ENCODE results near the gene VRK2.

VRK2 gene

GRCh38 chr2:58197894-58198293 lies 151.3 kb downstream of the VRK2 start:
- Histone ChIP-seq H3K4me2 (ENCODE audit: low read depth, low read length, poor library complexity, severe bottlenecking) (no peak overlapping the region), H2AFZ (ENCODE audit: low read depth, low read length, severe bottlenecking) (no peak overlapping the region), H3K4me3 (ENCODE audit: insufficient read depth, low read length, poor library complexity, severe bottlenecking) (no peak overlapping the region), H3K27me3 (ENCODE audit: low read length) (no peaks in the 10 kb centered on the region), H3F3A (ENCODE audit: insufficient read depth) (peaks cover 3% of the 10 kb centered on the region; the same call in 1 of the 2 replicates), H3K36me3 (ENCODE audit: low read length) (peaks cover 32% of the 10 kb centered on the region), H3K9ac (ENCODE audit: low read length) (no peak overlapping the region), H4K20me1 (ENCODE audit: low read depth, low read length) (no peaks in the 10 kb centered on the region), H3K9me2 (replicated peaks; ENCODE audit: insufficient read depth, low read length) (no peaks in the 10 kb centered on the region), H3K79me2 (ENCODE audit: insufficient read depth, low read length) (no peaks in the 10 kb centered on the region), H3K27ac (ENCODE audit: low read depth, low read length) (no peak overlapping the region), H3K9me3 (ENCODE audit: insufficient read depth, low read length) (no peaks in the 10 kb centered on the region)
- TF ChIP-seq EZH2phosphoT487 (conservative IDR thresholded peaks at IDR 0.05; ENCODE audit: low read length) (no peak), CTCF (IDR thresholded peaks at IDR 0.05; ENCODE audit: insufficient read depth, low read length, poor library complexity, severe bottlenecking) (no peak)

GRCh38 chr2:58202404-58202803 lies 155.8 kb downstream of the VRK2 start:
- Histone ChIP-seq H3K9ac (ENCODE audit: low read length) (no peak overlapping the region), H3K27ac (ENCODE audit: low read depth, low read length) (no peak overlapping the region), H3K4me3 (ENCODE audit: insufficient read depth, low read length, poor library complexity, severe bottlenecking) (no peak overlapping the region), H3K36me3 (ENCODE audit: low read length) (peaks cover 27% of the 10 kb centered on the region), H3K4me2 (ENCODE audit: low read depth, low read length, poor library complexity, severe bottlenecking) (no peak overlapping the region), H2AFZ (ENCODE audit: low read depth, low read length, severe bottlenecking) (no peak overlapping the region), H3F3A (ENCODE audit: insufficient read depth) (no peaks in the 10 kb centered on the region), H3K9me2 (replicated peaks; ENCODE audit: insufficient read depth, low read length) (no peaks in the 10 kb centered on the region), H3K79me2 (ENCODE audit: insufficient read depth, low read length) (no peaks in the 10 kb centered on the region), H3K9me3 (ENCODE audit: insufficient read depth, low read length) (no peaks in the 10 kb centered on the region), H3K27me3 (ENCODE audit: low read length) (no peaks in the 10 kb centered on the region), H4K20me1 (ENCODE audit: low read depth, low read length) (no peaks in the 10 kb centered on the region)
- no peak for TF ChIP-seq CTCF (IDR thresholded peaks at IDR 0.05; ENCODE audit: insufficient read depth, low read length, poor library complexity, severe bottlenecking)
- no peak for TF ChIP-seq EZH2phosphoT487 (conservative IDR thresholded peaks at IDR 0.05; ENCODE audit: low read length)

GRCh38 chr2:58203018-58203417 lies 156.4 kb downstream of the VRK2 start:
- Histone ChIP-seq H3K79me2 (ENCODE audit: insufficient read depth, low read length) (no peaks in the 10 kb centered on the region), H3K4me3 (ENCODE audit: insufficient read depth, low read length, poor library complexity, severe bottlenecking) (no peak overlapping the region), H3K9me2 (replicated peaks; ENCODE audit: insufficient read depth, low read length) (no peaks in the 10 kb centered on the region), H3K36me3 (ENCODE audit: low read length) (peaks cover 22% of the 10 kb centered on the region; the same call in 1 of the 2 replicates), H2AFZ (ENCODE audit: low read depth, low read length, severe bottlenecking) (no peak overlapping the region), H3K9me3 (ENCODE audit: insufficient read depth, low read length) (no peaks in the 10 kb centered on the region), H3F3A (ENCODE audit: insufficient read depth) (no peaks in the 10 kb centered on the region), H3K4me2 (ENCODE audit: low read depth, low read length, poor library complexity, severe bottlenecking) (no peak overlapping the region), H3K27ac (ENCODE audit: low read depth, low read length) (no peak overlapping the region), H3K9ac (ENCODE audit: low read length) (no peak overlapping the region), H3K27me3 (ENCODE audit: low read length) (no peaks in the 10 kb centered on the region), H4K20me1 (ENCODE audit: low read depth, low read length) (no peaks in the 10 kb centered on the region)
- no peak for TF ChIP-seq CTCF (IDR thresholded peaks at IDR 0.05; ENCODE audit: insufficient read depth, low read length, poor library complexity, severe bottlenecking)
- no peak for TF ChIP-seq EZH2phosphoT487 (conservative IDR thresholded peaks at IDR 0.05; ENCODE audit: low read length)

All from SU-DHL-6 (cell line).